ENCODE results near the gene AK3.

DNA sequence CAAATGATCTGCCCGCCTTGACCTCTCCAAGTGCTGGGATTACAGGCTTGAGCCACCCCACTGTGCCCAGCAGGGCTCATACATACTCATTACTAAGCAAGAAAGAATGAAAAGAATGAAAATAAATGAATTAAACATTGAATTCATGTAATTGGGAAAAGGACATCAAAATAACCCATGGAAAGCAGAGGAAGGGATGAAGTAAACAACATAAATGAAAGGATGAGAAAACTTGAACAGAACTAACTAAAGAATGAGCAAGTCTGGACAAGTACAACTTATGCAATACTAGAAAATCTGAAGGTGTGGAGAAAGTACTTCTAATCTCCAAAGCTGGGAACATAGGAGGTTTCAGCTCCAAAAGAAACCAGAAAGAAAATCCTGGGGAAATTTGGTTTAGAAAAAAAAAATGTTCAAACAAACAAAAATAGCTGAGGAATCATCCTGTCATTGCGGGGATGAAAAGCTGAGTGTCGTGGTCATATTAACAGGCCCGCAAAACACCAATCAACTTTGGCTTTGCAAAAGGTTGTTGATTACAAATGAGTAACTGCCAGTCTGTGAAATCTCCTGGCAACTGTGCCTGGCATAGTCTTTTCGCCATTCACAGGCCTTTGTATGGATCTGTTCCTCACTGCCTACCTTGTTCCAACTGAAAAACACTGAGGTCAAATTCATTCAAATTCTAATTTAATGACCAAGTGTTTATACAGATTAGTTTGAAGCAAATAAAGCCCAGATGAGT is 2.3 kb upstream of the AK3 start:
- TF ChIP-seq RAD21 (CRISPR knock-in tag; conservative IDR thresholded peaks at IDR 0.05 in 1 of 2, IDR thresholded peaks at IDR 0.05 in 1 of 2) (no peak), POLR2A (conservative IDR thresholded peaks at IDR 0.05) (no peak), ZNF24 (IDR thresholded peaks at IDR 0.05) (no peak), TCF7 (IDR thresholded peaks at IDR 0.05; ENCODE audit: borderline replicate concordance) (no peak), TAF15 (IDR thresholded peaks at IDR 0.05; ENCODE audit: low read depth, low read length) (no peak), EZH2 (IDR thresholded peaks at IDR 0.05; ENCODE audit: borderline replicate concordance, low read depth, low read length) (no peak)
- TF ChIP-seq, protein P1, sequence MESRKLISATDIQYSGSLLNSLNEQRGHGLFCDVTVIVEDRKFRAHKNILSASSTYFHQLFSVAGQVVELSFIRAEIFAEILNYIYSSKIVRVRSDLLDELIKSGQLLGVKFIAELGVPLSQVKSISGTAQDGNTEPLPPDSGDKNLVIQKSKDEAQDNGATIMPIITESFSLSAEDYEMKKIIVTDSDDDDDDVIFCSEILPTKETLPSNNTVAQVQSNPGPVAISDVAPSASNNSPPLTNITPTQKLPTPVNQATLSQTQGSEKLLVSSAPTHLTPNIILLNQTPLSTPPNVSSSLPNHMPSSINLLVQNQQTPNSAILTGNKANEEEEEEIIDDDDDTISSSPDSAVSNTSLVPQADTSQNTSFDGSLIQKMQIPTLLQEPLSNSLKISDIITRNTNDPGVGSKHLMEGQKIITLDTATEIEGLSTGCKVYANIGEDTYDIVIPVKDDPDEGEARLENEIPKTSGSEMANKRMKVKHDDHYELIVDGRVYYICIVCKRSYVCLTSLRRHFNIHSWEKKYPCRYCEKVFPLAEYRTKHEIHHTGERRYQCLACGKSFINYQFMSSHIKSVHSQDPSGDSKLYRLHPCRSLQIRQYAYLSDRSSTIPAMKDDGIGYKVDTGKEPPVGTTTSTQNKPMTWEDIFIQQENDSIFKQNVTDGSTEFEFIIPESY (CRISPR knock-in tag; IDR thresholded peaks at IDR 0.05): no peak

Measured in K562 (cell line).